DOHH2 (cell line): ENCODE data around the gene TUBA4B.

ENCODE experiments used
- H3F3A ChIP-seq: fragments of 200-600 bp; sonication (generic), shearing (Covaris generic); 2 replicates; pipeline ENCODE4 v1.6.0; 2016; ENCODE audit warnings: antibody characterized with exemption, mild to moderate bottlenecking; ENCODE audit not compliant: control insufficient read depth, insufficient read depth
- H3K27ac ChIP-seq: fragments of 200-600 bp; sonication (generic); 2 replicates; pipeline ENCODE4 v1.5.1; 2014; ENCODE audit warnings: low read depth, mild to moderate bottlenecking, low read length, moderate library complexity
- H3K27me3 ChIP-seq: fragments of 200-600 bp; sonication (generic); 2 replicates; pipeline ENCODE4 v1.6.1; 2014; ENCODE audit warnings: mild to moderate bottlenecking, low read length, mixed read lengths; ENCODE audit not compliant: control insufficient read depth
- H3K36me3 ChIP-seq: fragments of 200-600 bp; sonication (generic); 2 replicates; pipeline ENCODE4 v1.6.1; 2014; ENCODE audit warnings: mild to moderate bottlenecking, low read length, moderate library complexity, mixed read lengths; ENCODE audit not compliant: control insufficient read depth
- H3K4me1 ChIP-seq: fragments of 200-600 bp; sonication (generic); 2 replicates; pipeline ENCODE4 v1.6.1; 2014; ENCODE audit warnings: mild to moderate bottlenecking, low read length, mixed read lengths; ENCODE audit not compliant: control insufficient read depth
- H3K4me2 ChIP-seq: fragments of 200-600 bp; sonication (generic); 2 replicates; pipeline ENCODE4 v1.6.0; 2014; ENCODE audit warnings: mild to moderate bottlenecking, low read length, moderate library complexity
- H3K4me3 ChIP-seq: fragments of 200-600 bp; sonication (generic); 2 replicates; pipeline ENCODE4 v1.5.1; 2014; ENCODE audit warnings: mild to moderate bottlenecking, low read length, mixed read lengths
- H3K79me2 ChIP-seq: fragments of 200-600 bp; sonication (generic); 2 replicates; pipeline ENCODE4 v1.6.1; 2014; ENCODE audit warnings: mild to moderate bottlenecking, low read length, mixed read lengths; ENCODE audit not compliant: control insufficient read depth
- H3K9me2 ChIP-seq: fragments of 200-600 bp; sonication (generic); replicated peaks from 2 replicates; pipeline ENCODE4 v1.6.1; 2014; ENCODE audit warnings: mild to moderate bottlenecking, low read length, mixed read lengths; ENCODE audit not compliant: control insufficient read depth
- H3K9me3 ChIP-seq: fragments of 200-600 bp; sonication (generic); 2 replicates; pipeline ENCODE4 v1.6.1; 2014; ENCODE audit warnings: antibody characterized with exemption, low read length, mixed read lengths; ENCODE audit not compliant: control insufficient read depth, insufficient read depth
- H4K20me1 ChIP-seq: fragments of 200-600 bp; sonication (generic); 2 replicates; pipeline ENCODE4 v1.6.0; 2014; ENCODE audit warnings: low read depth, mild to moderate bottlenecking, antibody characterized with exemption, low read length, moderate library complexity; ENCODE audit not compliant: control insufficient read depth, insufficient read depth
- EZH2phosphoT487 ChIP-seq: fragments of 200-600 bp; sonication (generic); IDR thresholded peaks from 2 replicates; pipeline ENCODE4 v1.6.1; 2017; ENCODE audit warnings: borderline replicate concordance, mild to moderate bottlenecking, antibody characterized with exemption, low read length, moderate library complexity, mixed read lengths
- TF ChIP-seq, protein P1 (sequence below): fragments of 200-600 bp; sonication (generic); IDR thresholded peaks from one replicate; pipeline ENCODE4 v1.5.1; 2014; ENCODE audit warnings: antibody characterized with exemption, mild to moderate bottlenecking, low read depth, low read length; ENCODE audit not compliant: poor library complexity, severe bottlenecking

Gene TUBA4B

DNA sequence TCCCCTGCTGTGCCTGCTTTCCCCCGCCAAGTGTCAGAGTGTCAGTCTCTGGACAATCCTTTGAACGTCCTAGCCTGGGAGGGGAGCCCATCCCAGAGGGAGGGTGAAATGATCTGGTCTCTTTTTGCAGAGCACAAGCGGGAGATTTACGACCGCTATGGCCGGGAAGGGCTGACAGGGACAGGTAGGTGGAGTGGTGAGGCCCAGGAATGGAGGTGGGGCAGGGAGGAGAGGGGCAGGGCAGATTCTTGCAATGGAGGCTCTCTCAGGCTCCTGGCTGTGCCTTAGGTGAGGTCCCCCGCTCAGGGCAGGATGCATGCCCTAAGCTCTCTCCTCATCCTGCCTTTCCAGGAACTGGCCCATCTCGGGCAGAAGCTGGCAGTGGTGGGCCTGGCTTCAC is 28.5 kb downstream of the TUBA4B start:
- TF ChIP-seq, protein P1, sequence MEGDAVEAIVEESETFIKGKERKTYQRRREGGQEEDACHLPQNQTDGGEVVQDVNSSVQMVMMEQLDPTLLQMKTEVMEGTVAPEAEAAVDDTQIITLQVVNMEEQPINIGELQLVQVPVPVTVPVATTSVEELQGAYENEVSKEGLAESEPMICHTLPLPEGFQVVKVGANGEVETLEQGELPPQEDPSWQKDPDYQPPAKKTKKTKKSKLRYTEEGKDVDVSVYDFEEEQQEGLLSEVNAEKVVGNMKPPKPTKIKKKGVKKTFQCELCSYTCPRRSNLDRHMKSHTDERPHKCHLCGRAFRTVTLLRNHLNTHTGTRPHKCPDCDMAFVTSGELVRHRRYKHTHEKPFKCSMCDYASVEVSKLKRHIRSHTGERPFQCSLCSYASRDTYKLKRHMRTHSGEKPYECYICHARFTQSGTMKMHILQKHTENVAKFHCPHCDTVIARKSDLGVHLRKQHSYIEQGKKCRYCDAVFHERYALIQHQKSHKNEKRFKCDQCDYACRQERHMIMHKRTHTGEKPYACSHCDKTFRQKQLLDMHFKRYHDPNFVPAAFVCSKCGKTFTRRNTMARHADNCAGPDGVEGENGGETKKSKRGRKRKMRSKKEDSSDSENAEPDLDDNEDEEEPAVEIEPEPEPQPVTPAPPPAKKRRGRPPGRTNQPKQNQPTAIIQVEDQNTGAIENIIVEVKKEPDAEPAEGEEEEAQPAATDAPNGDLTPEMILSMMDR: no peak
- TF ChIP-seq EZH2phosphoT487: no peak
- H4K20me1 ChIP-seq: no peaks in the 10 kb centered on the region

DNA sequence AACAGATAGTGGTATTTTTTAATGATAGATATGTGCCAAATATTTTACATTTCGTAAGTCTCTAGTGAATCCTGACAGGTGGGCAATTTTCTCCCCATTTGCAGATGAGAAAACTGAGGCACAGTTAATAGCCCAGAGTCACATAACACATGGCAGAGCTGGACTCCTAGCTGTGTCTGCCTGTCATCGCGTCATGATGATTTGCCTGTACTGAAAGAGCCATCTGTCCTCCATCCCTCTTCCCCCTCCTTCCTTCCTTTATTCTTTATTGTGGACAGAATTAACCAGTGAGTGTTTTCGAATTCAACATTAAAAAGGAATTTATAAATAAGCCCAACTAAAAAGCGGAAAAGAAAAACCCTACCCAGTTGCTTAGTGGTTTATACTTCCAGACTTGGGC is 29.3 kb downstream of the TUBA4B start:
- no peak for TF ChIP-seq EZH2phosphoT487
- TF ChIP-seq, protein P1: no peak
- Histone ChIP-seq H3K79me2 (0 out of 2 replicates have a peak, but pooled peaks cover 3% of the 10 kb centered on the region), H4K20me1 (no peaks in the 10 kb centered on the region), H3K27ac (no peak overlapping the region), H3K4me3 (no peak overlapping the region), H3K9me2 (no peaks in the 10 kb centered on the region), H3K27me3 (no peaks in the 10 kb centered on the region), H3K9me3 (no peaks in the 10 kb centered on the region), H3K4me1 (peaks cover 29% of the 10 kb centered on the region), H3F3A (peaks cover 9% of the 10 kb centered on the region), H3K4me2 (no peak overlapping the region), H3K36me3 (peaks cover 33% of the 10 kb centered on the region)

More for the DNA sequence above, 28.5 kb downstream of the TUBA4B start:
- Histone ChIP-seq H3K4me1 (peaks cover 35% of the 10 kb centered on the region), H3K27me3 (no peaks in the 10 kb centered on the region), H3K27ac (no peak overlapping the region), H3K36me3 (peaks cover 33% of the 10 kb centered on the region), H3K79me2 (0 out of 2 replicates have a peak, but pooled peaks cover 3% of the 10 kb centered on the region), H3F3A (peaks cover 9% of the 10 kb centered on the region), H3K9me3 (no peaks in the 10 kb centered on the region), H3K4me3 (no peak overlapping the region), H3K4me2 (no peak overlapping the region), H3K9me2 (no peaks in the 10 kb centered on the region)

DNA sequence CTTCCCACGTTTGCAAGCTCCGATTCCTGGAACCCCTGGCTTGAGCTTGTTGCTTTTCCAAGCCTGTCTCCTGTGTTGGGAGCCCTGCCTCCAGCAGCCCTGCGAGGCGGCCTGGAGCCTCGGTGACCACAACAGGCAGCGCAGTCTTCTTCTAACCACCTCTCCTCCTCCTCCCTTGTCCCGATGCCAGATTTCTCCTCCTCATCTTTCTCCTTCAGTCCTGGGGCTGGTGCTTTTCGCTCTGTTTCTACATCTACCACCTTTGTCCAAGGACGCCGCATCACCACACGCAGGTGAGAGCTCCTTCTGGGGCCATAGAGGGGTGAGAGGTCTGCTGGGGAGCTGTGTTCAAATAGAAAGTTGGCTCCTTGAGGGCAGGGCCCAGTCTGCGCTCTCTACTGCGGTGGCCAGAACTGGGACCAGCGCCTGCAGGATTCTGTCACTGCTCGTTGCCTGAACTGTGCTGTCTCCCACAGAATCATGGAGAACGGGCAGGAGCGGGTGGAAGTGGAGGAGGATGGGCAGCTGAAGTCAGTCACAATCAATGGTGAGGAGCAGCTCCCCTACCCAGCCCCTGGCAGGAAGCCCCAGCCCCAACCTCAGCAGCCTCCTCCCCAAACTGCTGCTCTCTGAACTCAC is 30.0 kb downstream of the TUBA4B start:
- H3K4me3 ChIP-seq: no peak overlapping the region
- H3K4me2 ChIP-seq: no peak overlapping the region
- no peak overlapping the region for H3K27ac ChIP-seq
- TF ChIP-seq, protein P1: no peak
- no peak for TF ChIP-seq EZH2phosphoT487
- H3K36me3 ChIP-seq: peaks cover 33% of the 10 kb centered on the region
- H3F3A ChIP-seq: peaks cover 8% of the 10 kb centered on the region
- H3K4me1 ChIP-seq: peaks cover 23% of the 10 kb centered on the region
- no peaks in the 10 kb centered on the region for H3K27me3 ChIP-seq
- H4K20me1 ChIP-seq: no peaks in the 10 kb centered on the region
- H3K9me3 ChIP-seq: no peaks in the 10 kb centered on the region
- H3K9me2 ChIP-seq: no peaks in the 10 kb centered on the region
- 0 out of 2 replicates have a peak, but pooled peaks cover 3% of the 10 kb centered on the region for H3K79me2 ChIP-seq
